GM12878 (cell line): ENCODE results near the gene TNFSF8. TPM values are rescaled to one million over a fixed set of nuclear protein-coding genes. Genes with fewer than 3 reads are reported as not detected.

Source experiments
- EGR1 ChIP-seq, 2 experiments: IDR thresholded peaks; 1 replicate in 1 of 2; 2 replicates in 1 of 2; pipeline ENCODE4 v1.6.1; 2011 to 2012; ENCODE audit warnings: low read depth in 2 of 2, low read length in 2 of 2, borderline replicate concordance in 1 of 2, mild to moderate bottlenecking in 1 of 2, moderate library complexity in 1 of 2
- EP300 ChIP-seq, 2 experiments: fragments of 150-350 bp in 1 of 2; IDR thresholded peaks; 2 replicates each; pipeline ENCODE4 v1.6.1; 2011 to 2012; ENCODE audit warnings: low read depth in 2 of 2, low read length in 2 of 2, borderline replicate concordance in 1 of 2, improper control_type of control experiment in 1 of 2, inconsistent platforms in 1 of 2; ENCODE audit not compliant: control insufficient read depth in 1 of 2
- HDAC2 ChIP-seq: fragments of 200-600 bp; sonication (generic); IDR thresholded peaks from 2 replicates; pipeline ENCODE4 v1.6.1; 2017
- HDAC6 ChIP-seq: fragments of 200-600 bp; sonication (generic); IDR thresholded peaks from one replicate; pipeline ENCODE4 v1.8.0; 2017; ENCODE audit warnings: antibody characterized with exemption; ENCODE audit not compliant: unreplicated experiment
- JUND ChIP-seq: IDR thresholded peaks from 2 replicates; pipeline ENCODE4 v1.6.1; 2012; ENCODE audit warnings: low read depth, mild to moderate bottlenecking, low read length, improper control_type of control experiment, moderate library complexity
- KDM1A ChIP-seq: fragments of 200-600 bp; sonication (generic); IDR thresholded peaks from 2 replicates; pipeline ENCODE4 v1.6.1; 2016; ENCODE audit warnings: borderline replicate concordance
- MXI1 ChIP-seq: fragments of 150-350 bp; IDR thresholded peaks from 2 replicates; pipeline ENCODE4 v1.6.1; 2011; ENCODE audit warnings: low read depth, mild to moderate bottlenecking, inconsistent platforms, low read length, improper control_type of control experiment
- NBN ChIP-seq: fragments of 450-650 bp; IDR thresholded peaks from 2 replicates; pipeline ENCODE4 v1.6.1; 2016
- RAD21 ChIP-seq: IDR thresholded peaks from 2 replicates; pipeline ENCODE4 v1.6.1; 2011; ENCODE audit warnings: mild to moderate bottlenecking, low read depth, low read length, moderate library complexity; ENCODE audit not compliant: insufficient read depth
- polyA plus RNA-seq, 11 experiments: library from polyadenylated mRNA; depleted of rRNA in 4 of 11; unstranded in 6 of 11; stranded (reverse) in 5 of 11; fragments of >200 nt; fragmentation: Nextera tagmentation in 4 of 11; fragmentation: Illumina TruSeq in 1 of 11; extraction: Ambion mirVana in 4 of 11; extraction: Trizol in 1 of 11; gene quantifications; 1 replicate in 1 of 11; 2 replicates in 10 of 11; pipeline versions ENCODE4 v1.2.1 to v1.2.3, GENCODE V29; 2011 to 2016; ENCODE audit warnings: inconsistent platforms in 2 of 11, missing spikeins in 2 of 11, low read depth in 1 of 11
- total RNA-seq, 4 experiments: library from RNA; depleted of rRNA in 3 of 4; stranded (reverse); fragments of >200 nt in 3 of 4; fragmentation: Illumina TruSeq in 1 of 4; extraction: Trizol in 1 of 4; gene quantifications; 2 replicates each; pipeline versions ENCODE4 v1.2.1 to v1.2.3, GENCODE V29; 2013 to 2021
- TF ChIP-seq, protein P1 (sequence below): fragments of 450-650 bp; formaldehyde crosslinking; IDR thresholded peaks from 2 replicates; pipeline ENCODE4 v1.4.0; 2022; ENCODE audit warnings: mild to moderate bottlenecking, moderate library complexity
- TF ChIP-seq, protein P2 (sequence below): IDR thresholded peaks from 2 replicates; pipeline ENCODE4 v1.6.1; 2012; ENCODE audit warnings: low read length, inconsistent platforms

Gene TNFSF8
- total and polyA plus RNA-seq, 10 of the 15 experiments (the other 5 are each of a cell fraction or from before 2014, with no cell fraction given): 0.10 to 0.29 (median 0.15) TPM; not detected in 7

DNA sequence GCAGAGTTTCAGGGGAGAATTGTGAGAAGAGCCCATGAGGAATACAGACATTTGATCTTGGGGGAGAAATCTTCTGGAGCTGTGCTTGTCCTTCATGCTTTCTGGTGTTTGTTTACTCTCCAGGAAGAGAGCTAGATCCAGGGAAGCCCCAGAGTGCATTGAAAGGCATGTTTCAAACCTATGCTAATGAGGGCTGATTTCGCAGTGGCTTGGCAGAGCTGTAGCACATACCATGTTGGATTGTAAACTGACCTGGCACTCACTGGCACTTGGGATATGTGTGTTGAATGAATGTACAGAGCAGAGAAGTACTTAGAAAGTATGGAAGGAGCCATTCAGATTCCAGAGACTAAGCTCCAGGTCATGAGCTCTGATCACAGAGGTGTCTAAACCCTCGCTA is 30.9 kb downstream of the TNFSF8 start (continued):
- TF ChIP-seq, protein P1, sequence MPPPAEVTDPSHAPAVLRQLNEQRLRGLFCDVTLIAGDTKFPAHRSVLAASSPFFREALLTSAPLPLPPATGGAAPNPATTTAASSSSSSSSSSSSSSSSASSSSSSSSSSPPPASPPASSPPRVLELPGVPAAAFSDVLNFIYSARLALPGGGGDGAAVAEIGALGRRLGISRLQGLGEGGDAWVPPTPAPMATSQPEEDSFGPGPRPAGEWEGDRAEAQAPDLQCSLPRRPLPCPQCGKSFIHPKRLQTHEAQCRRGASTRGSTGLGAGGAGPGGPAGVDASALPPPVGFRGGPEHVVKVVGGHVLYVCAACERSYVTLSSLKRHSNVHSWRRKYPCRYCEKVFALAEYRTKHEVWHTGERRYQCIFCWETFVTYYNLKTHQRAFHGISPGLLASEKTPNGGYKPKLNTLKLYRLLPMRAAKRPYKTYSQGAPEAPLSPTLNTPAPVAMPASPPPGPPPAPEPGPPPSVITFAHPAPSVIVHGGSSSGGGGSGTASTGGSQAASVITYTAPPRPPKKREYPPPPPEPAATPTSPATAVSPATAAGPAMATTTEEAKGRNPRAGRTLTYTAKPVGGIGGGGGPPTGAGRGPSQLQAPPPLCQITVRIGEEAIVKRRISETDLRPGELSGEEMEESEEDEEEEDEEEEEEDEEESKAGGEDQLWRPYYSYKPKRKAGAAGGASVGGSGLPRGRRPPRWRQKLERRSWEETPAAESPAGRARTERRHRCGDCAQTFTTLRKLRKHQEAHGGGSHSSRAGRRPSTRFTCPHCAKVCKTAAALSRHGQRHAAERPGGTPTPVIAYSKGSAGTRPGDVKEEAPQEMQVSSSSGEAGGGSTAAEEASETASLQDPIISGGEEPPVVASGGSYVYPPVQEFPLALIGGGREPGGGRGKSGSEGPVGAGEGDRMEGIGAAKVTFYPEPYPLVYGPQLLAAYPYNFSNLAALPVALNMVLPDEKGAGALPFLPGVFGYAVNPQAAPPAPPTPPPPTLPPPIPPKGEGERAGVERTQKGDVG (CRISPR knock-in tag): no peak
- TF ChIP-seq JUND (no peak), KDM1A (no peak), EP300 (IDR thresholded peaks at IDR 0.05; ENCODE audit: borderline replicate concordance in 1 of 2, control insufficient read depth in 1 of 2, low read depth in 2 of 2, low read length in 2 of 2) (no peak), MXI1 (no peak), RAD21 (no peak), HDAC2 (no peak), NBN (no peak), HDAC6 (no peak), EGR1 (IDR thresholded peaks at IDR 0.05; ENCODE audit: borderline replicate concordance in 1 of 2, low read depth in 2 of 2, low read length in 2 of 2) (no peak)
- TF ChIP-seq, protein P2, sequence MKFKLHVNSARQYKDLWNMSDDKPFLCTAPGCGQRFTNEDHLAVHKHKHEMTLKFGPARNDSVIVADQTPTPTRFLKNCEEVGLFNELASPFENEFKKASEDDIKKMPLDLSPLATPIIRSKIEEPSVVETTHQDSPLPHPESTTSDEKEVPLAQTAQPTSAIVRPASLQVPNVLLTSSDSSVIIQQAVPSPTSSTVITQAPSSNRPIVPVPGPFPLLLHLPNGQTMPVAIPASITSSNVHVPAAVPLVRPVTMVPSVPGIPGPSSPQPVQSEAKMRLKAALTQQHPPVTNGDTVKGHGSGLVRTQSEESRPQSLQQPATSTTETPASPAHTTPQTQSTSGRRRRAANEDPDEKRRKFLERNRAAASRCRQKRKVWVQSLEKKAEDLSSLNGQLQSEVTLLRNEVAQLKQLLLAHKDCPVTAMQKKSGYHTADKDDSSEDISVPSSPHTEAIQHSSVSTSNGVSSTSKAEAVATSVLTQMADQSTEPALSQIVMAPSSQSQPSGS: no peak
- TF ChIP-seq, all 136 proteins: peak for 0
